Liver (tissue), 3 donors: ENCODE data around the gene FABP3.

Experiments
- ATF3 ChIP-seq: IDR thresholded peaks from 2 replicates; pipeline ENCODE4 v1.6.1; 2016; ENCODE audit warnings: antibody characterized with exemption
- CTCF ChIP-seq: fragments of 150-350 bp; IDR thresholded peaks from 2 replicates; pipeline ENCODE4 v1.5.1; 2017; ENCODE audit warnings: improper control_type of control experiment, low read depth, low read length; ENCODE audit not compliant: missing input control
- EGR1 ChIP-seq, 2 donors: IDR thresholded peaks; 2 replicates each; pipeline ENCODE4 v1.6.1; 2016 to 2018; ENCODE audit warnings: antibody characterized with exemption in 2 of 2, low read depth in 2 of 2
- GABPA ChIP-seq, 2 donors: IDR thresholded peaks in 1 of 2; conservative IDR thresholded peaks in 1 of 2; 2 replicates each; pipeline ENCODE4 v1.6.1; 2016; ENCODE audit warnings: antibody characterized with exemption in 2 of 2, mild to moderate bottlenecking in 1 of 2, moderate library complexity in 1 of 2
- HNF4A ChIP-seq, 2 donors: conservative IDR thresholded peaks; 2 replicates each; pipeline ENCODE4 v1.6.1; 2016; ENCODE audit warnings: antibody characterized with exemption in 2 of 2, mild to moderate bottlenecking in 2 of 2
- JUND ChIP-seq, 2 donors: IDR thresholded peaks; 2 replicates each; pipeline ENCODE4 v1.6.1; 2016; ENCODE audit warnings: antibody characterized with exemption in 2 of 2
- RAD21 ChIP-seq, 2 donors: IDR thresholded peaks; 2 replicates each; pipeline ENCODE4 v1.6.1; 2016; ENCODE audit warnings: antibody characterized with exemption in 2 of 2, mild to moderate bottlenecking in 2 of 2
- YY1 ChIP-seq: IDR thresholded peaks from 2 replicates; pipeline ENCODE4 v1.6.1; 2016; ENCODE audit warnings: antibody characterized with exemption, mild to moderate bottlenecking
- ZBTB33 ChIP-seq: IDR thresholded peaks from 2 replicates; pipeline ENCODE4 v1.6.1; 2016; ENCODE audit warnings: antibody characterized with exemption
- donor health status: healthy.
- donor health status: healthy.

GRCh38 chr1:31327381-31327780 is 45.5 kb downstream of the FABP3 start:
- TF ChIP-seq CTCF, result no peak
- TF ChIP-seq JUND (IDR thresholded peaks at IDR 0.05), result no peak
- TF ChIP-seq RAD21 (IDR thresholded peaks at IDR 0.05), result no peak
- no peak for TF ChIP-seq ATF3
- TF ChIP-seq ZBTB33, result no peak
- no peak for TF ChIP-seq YY1
- TF ChIP-seq HNF4A (conservative IDR thresholded peaks at IDR 0.05), result no peak
- TF ChIP-seq EGR1 (IDR thresholded peaks at IDR 0.05; ENCODE audit: low read depth in 2 of 2), result no peak
- no peak for TF ChIP-seq GABPA (IDR thresholded peaks at IDR 0.05 in 1 of 2, conservative IDR thresholded peaks at IDR 0.05 in 1 of 2)
